ENCODE measurements around the gene SLC25A1. TPM values are rescaled to one million over a fixed set of nuclear protein-coding genes. Genes with fewer than 3 reads are reported as not detected.

SLC25A1 gene
- total and polyA plus RNA-seq, 2 of the 4 experiments (the other 2 are of a cell fraction), result 41.0 to 56.5 TPM

DNA sequence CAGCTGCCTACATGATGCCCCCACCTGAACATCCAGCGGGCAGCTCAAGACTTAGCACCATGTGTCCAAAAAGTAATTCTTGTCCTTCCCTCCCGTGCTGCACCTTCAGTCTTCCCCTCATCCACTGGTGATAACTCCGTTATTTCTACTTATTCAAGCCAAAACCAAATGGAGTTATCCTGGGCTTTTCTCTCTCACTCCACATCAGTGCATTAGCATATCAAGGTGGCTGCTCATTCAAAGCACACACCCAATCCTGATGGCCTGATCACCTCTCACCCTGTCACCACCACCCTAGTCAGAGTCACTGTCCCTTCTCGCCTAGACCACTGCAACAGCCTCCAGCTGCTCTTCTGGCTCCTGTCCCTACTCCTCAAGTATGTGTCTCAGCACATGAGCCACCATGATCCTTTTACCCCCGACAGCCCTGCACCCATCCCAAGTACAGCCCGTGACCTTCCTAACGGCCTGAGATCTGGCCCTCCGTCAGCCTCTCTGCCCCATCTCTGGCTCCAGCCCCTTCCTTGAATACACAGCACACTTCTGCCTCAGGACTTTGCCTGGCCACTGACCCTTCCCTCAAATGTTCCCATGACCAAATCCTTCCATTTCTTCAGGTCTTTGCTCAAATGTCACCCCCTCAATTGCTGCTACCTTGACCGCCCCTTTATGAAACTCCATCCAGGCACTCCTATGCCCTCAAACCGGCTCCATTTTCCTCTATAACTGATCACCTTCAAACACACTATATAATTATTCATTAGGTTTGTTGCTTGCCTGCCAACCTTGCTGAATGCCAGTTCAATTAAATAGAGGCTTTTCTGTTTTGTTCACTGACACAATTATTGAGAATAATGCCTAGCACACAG lies 19.7 kb upstream of the SLC25A1 start:
- TF ChIP-seq SMC3 (IDR thresholded peaks at IDR 0.05; ENCODE audit: low read depth, low read length) (no peak), CEBPB (IDR thresholded peaks at IDR 0.05; ENCODE audit: low read depth, low read length) (no peak), RFX5 (IDR thresholded peaks at IDR 0.05; ENCODE audit: low read depth, low read length) (no peak), FOS (IDR thresholded peaks at IDR 0.05; ENCODE audit: low read depth, low read length) (no peak), MXI1 (IDR thresholded peaks at IDR 0.05; ENCODE audit: borderline replicate concordance, low read depth, low read length) (no peak)
- Histone ChIP-seq H3K9me1 (ENCODE audit: insufficient read depth, low read length) (peaks cover 11% of the 10 kb centered on the region; the same call in 1 of the 2 replicates), H2AK5ac (ENCODE audit: low read depth, low read length) (no peak overlapping the region), H3K4me3 (ENCODE audit: insufficient read depth, low read depth, low read length) (no peak overlapping the region), H3K36me3 (ENCODE audit: control insufficient read depth, insufficient read depth, low read length) (peaks cover 14% of the 10 kb centered on the region; the same call in 1 of the 2 replicates), H3K27ac (ENCODE audit: insufficient read depth, low read length) (no peak overlapping the region), H2BK5ac (ENCODE audit: low read depth, low read length, poor library complexity, severe bottlenecking) (no peak overlapping the region), H3K79me1 (ENCODE audit: low read depth in 1 of 2, low read length in 2 of 2) (no peaks in the 10 kb centered on the region), H3K4ac (ENCODE audit: low read depth, low read length) (no peak overlapping the region), H2AK9ac (replicated peaks; ENCODE audit: low read depth, low read length, poor library complexity) (peak overlapping the region; percentile 65), H3K18ac (ENCODE audit: low read depth, low read length) (no peak overlapping the region), H4K8ac (ENCODE audit: low read depth in 2 of 2, low read length in 2 of 2) (no peak overlapping the region), H3K4me1 (ENCODE audit: control insufficient read depth, insufficient read depth, low read length) (no peaks in the 10 kb centered on the region), H4K5ac (ENCODE audit: low read depth, low read length) (no peak overlapping the region), H3K14ac (replicated peaks; ENCODE audit: low read depth, low read length) (no peak overlapping the region), H2AFZ (replicated peaks; ENCODE audit: low read length, poor library complexity) (no peak overlapping the region), H4K20me1 (ENCODE audit: insufficient read depth, low read length) (no peaks in the 10 kb centered on the region), H2BK120ac (ENCODE audit: low read depth, low read length) (no peak overlapping the region), H2BK15ac (ENCODE audit: low read depth, low read length) (no peak overlapping the region), H3K27me3 (ENCODE audit: control insufficient read depth, insufficient read depth, low read length) (no peaks in the 10 kb centered on the region), H3K4me2 (ENCODE audit: low read depth, low read length) (no peak overlapping the region), H3K23ac (ENCODE audit: low read depth, low read length) (no peak overlapping the region), H3K56ac (ENCODE audit: extremely low read depth, insufficient read depth, low read length) (no peak overlapping the region), H3K9ac (ENCODE audit: low read depth, low read length) (no peak overlapping the region), H3K9me3 (ENCODE audit: control insufficient read depth, insufficient read depth, low read length) (no peaks in the 10 kb centered on the region), H2BK20ac (ENCODE audit: low read depth, low read length) (no peak overlapping the region), H4K91ac (ENCODE audit: insufficient read depth, low read depth, low read length) (no peak overlapping the region)
- ChIA-PET POLR2A (ENCODE audit: unreplicated experiment) (no interaction called here), CTCF (no interaction called here)
- WGBS, 2 experiments (ENCODE audit: extremely low coverage in 2 of 2, insufficient read length in 1 of 2), result 73% methylated on average over 7 of the region's 10 CpGs; no CpG with 5 or more reads in 1 of the 2 experiments
- BruUV-seq (replicated peaks), result no TSS peak
- in situ Hi-C loops (cut with MboI; ENCODE audit: low sequenced_read_pairs) (no loop called here), dilution Hi-C loops (cut with HindIII; ENCODE audit: low sequenced_read_pairs, unreplicated experiment) (no loop called here), intact Hi-C loops (cut with micrococcal nuclease) (no loop called here)
- no peak for ATAC-seq (ENCODE audit: low read depth)
- no peak for DNase-seq
